Measurements from ENCODE around the gene RXFP2.
A peak's percentile ranks its signal among the peaks of the same experiment; 100 is the strongest.

The RXFP2 gene

GRCh38 chr13:31794452-31794851 lies 55.1 kb downstream of the RXFP2 start:
- Histone ChIP-seq H3K9ac (ENCODE audit: insufficient read length) (no peak overlapping the region), H3K27ac (no peak overlapping the region), H3K4me3 (no peak overlapping the region), H3K9me3 (ENCODE audit: low read depth, low read length) (no peaks in the 10 kb centered on the region), H3K36me3 (ENCODE audit: insufficient read depth, low read length) (no peaks in the 10 kb centered on the region)
- no peak for DNase-seq (ENCODE audit: low read depth, low spot score)
- TF ChIP-seq POLR2AphosphoS5 (IDR thresholded peaks at IDR 0.05; ENCODE audit: borderline replicate concordance, low read depth, low read length), result no peak
- no peak for TF ChIP-seq FOXP2 (optimal IDR thresholded peaks at IDR 0.05; ENCODE audit: control extremely low read depth, extremely low read length, insufficient read depth)
- TF ChIP-seq EZH2 (IDR thresholded peaks at IDR 0.05), result no peak

GRCh38 chr13:31797154-31797775 lies 57.9 kb downstream of the RXFP2 start:
- no peaks in the 10 kb centered on the region for H3K9me3 ChIP-seq (ENCODE audit: low read depth, low read length)
- peak; percentile 5 for DNase-seq (ENCODE audit: low read depth, low spot score)
- H3K9ac ChIP-seq (ENCODE audit: insufficient read length), result no peak overlapping the region
- H3K4me3 ChIP-seq, result no peak overlapping the region
- no peak for TF ChIP-seq POLR2AphosphoS5 (IDR thresholded peaks at IDR 0.05; ENCODE audit: borderline replicate concordance, low read depth, low read length)
- TF ChIP-seq FOXP2 (optimal IDR thresholded peaks at IDR 0.05; ENCODE audit: control extremely low read depth, extremely low read length, insufficient read depth), result no peak
- no peak for TF ChIP-seq EZH2 (IDR thresholded peaks at IDR 0.05)
- no peaks in the 10 kb centered on the region for H3K36me3 ChIP-seq (ENCODE audit: insufficient read depth, low read length)
- H3K27ac ChIP-seq, result no peak overlapping the region

GRCh38 chr13:31798189-31798588 lies 58.9 kb downstream of the RXFP2 start:
- Histone ChIP-seq H3K36me3 (ENCODE audit: insufficient read depth, low read length) (no peaks in the 10 kb centered on the region), H3K27ac (no peak overlapping the region), H3K4me3 (no peak overlapping the region), H3K9me3 (ENCODE audit: low read depth, low read length) (no peaks in the 10 kb centered on the region), H3K9ac (ENCODE audit: insufficient read length) (no peak overlapping the region)
- DNase-seq (ENCODE audit: low read depth, low spot score), result no peak
- TF ChIP-seq POLR2AphosphoS5 (IDR thresholded peaks at IDR 0.05; ENCODE audit: borderline replicate concordance, low read depth, low read length) (no peak), FOXP2 (optimal IDR thresholded peaks at IDR 0.05; ENCODE audit: control extremely low read depth, extremely low read length, insufficient read depth) (no peak)

GRCh38 chr13:31801088-31801487 lies 61.8 kb downstream of the RXFP2 start:
- H3K4me3 ChIP-seq, result no peak overlapping the region
- DNase-seq (ENCODE audit: low read depth, low spot score), result no peak
- no peak overlapping the region for H3K9ac ChIP-seq (ENCODE audit: insufficient read length)
- no peak overlapping the region for H3K27ac ChIP-seq
- H3K9me3 ChIP-seq (ENCODE audit: low read depth, low read length), result no peaks in the 10 kb centered on the region
- no peak for TF ChIP-seq POLR2AphosphoS5 (IDR thresholded peaks at IDR 0.05; ENCODE audit: borderline replicate concordance, low read depth, low read length)
- no peak for TF ChIP-seq FOXP2 (optimal IDR thresholded peaks at IDR 0.05; ENCODE audit: control extremely low read depth, extremely low read length, insufficient read depth)
- H3K36me3 ChIP-seq (ENCODE audit: insufficient read depth, low read length), result no peaks in the 10 kb centered on the region

GRCh38 chr13:31803311-31803710 lies 64.0 kb downstream of the RXFP2 start:
- no peak for TF ChIP-seq POLR2AphosphoS5 (IDR thresholded peaks at IDR 0.05; ENCODE audit: borderline replicate concordance, low read depth, low read length)
- TF ChIP-seq FOXP2 (optimal IDR thresholded peaks at IDR 0.05; ENCODE audit: control extremely low read depth, extremely low read length, insufficient read depth), result no peak
- TF ChIP-seq EZH2 (IDR thresholded peaks at IDR 0.05), result no peak
- Histone ChIP-seq H3K4me3 (no peak overlapping the region), H3K9ac (ENCODE audit: insufficient read length) (no peak overlapping the region), H3K36me3 (ENCODE audit: insufficient read depth, low read length) (no peaks in the 10 kb centered on the region), H3K27ac (no peak overlapping the region), H3K9me3 (ENCODE audit: low read depth, low read length) (no peaks in the 10 kb centered on the region)
- no peak for DNase-seq (ENCODE audit: low read depth, low spot score)

- no peak overlapping the region for H3K27ac ChIP-seq
- no peak overlapping the region for H3K4me3 ChIP-seq
- no peaks in the 10 kb centered on the region for H3K36me3 ChIP-seq (ENCODE audit: insufficient read depth, low read length)
- no peak overlapping the region for H3K9ac ChIP-seq (ENCODE audit: insufficient read length)
- no peak for DNase-seq (ENCODE audit: low read depth, low spot score)
- TF ChIP-seq POLR2AphosphoS5 (IDR thresholded peaks at IDR 0.05; ENCODE audit: borderline replicate concordance, low read depth, low read length) (no peak), FOXP2 (optimal IDR thresholded peaks at IDR 0.05; ENCODE audit: control extremely low read depth, extremely low read length, insufficient read depth) (no peak), EZH2 (IDR thresholded peaks at IDR 0.05) (no peak)
- no peaks in the 10 kb centered on the region for H3K9me3 ChIP-seq (ENCODE audit: low read depth, low read length)
These were observed 66.5 kb downstream of the RXFP2 start for GRCh38 chr13:31805841-31806240.

- H3K27ac ChIP-seq, result no peak overlapping the region
- no peak overlapping the region for H3K4me3 ChIP-seq
- H3K9me3 ChIP-seq (ENCODE audit: low read depth, low read length), result no peaks in the 10 kb centered on the region
- DNase-seq (ENCODE audit: low read depth, low spot score), result no peak
- H3K9ac ChIP-seq (ENCODE audit: insufficient read length), result no peak overlapping the region
- TF ChIP-seq POLR2AphosphoS5 (IDR thresholded peaks at IDR 0.05; ENCODE audit: borderline replicate concordance, low read depth, low read length), result no peak
- no peak for TF ChIP-seq FOXP2 (optimal IDR thresholded peaks at IDR 0.05; ENCODE audit: control extremely low read depth, extremely low read length, insufficient read depth)
- TF ChIP-seq EZH2 (IDR thresholded peaks at IDR 0.05), result no peak
- no peaks in the 10 kb centered on the region for H3K36me3 ChIP-seq (ENCODE audit: insufficient read depth, low read length)
These were observed 67.8 kb downstream of the RXFP2 start for GRCh38 chr13:31807090-31807541.

GRCh38 chr13:31814536-31814935 lies 75.2 kb downstream of the RXFP2 start:
- TF ChIP-seq EZH2 (IDR thresholded peaks at IDR 0.05) (no peak), POLR2AphosphoS5 (IDR thresholded peaks at IDR 0.05; ENCODE audit: borderline replicate concordance, low read depth, low read length) (no peak), FOXP2 (optimal IDR thresholded peaks at IDR 0.05; ENCODE audit: control extremely low read depth, extremely low read length, insufficient read depth) (no peak)
- no peak overlapping the region for H3K9ac ChIP-seq (ENCODE audit: insufficient read length)
- H3K27ac ChIP-seq, result no peak overlapping the region
- no peaks in the 10 kb centered on the region for H3K36me3 ChIP-seq (ENCODE audit: insufficient read depth, low read length)
- no peak for DNase-seq (ENCODE audit: low read depth, low spot score)
- H3K9me3 ChIP-seq (ENCODE audit: low read depth, low read length), result no peaks in the 10 kb centered on the region
- no peak overlapping the region for H3K4me3 ChIP-seq
